Transverse colon (tissue), 3 donors: ENCODE results near the gene RRP12.
A peak's percentile ranks its signal among the peaks of the same experiment; 100 is the strongest.

Experiments
- POLR2A ChIP-seq: fragments of 450-650 bp; IDR thresholded peaks from one replicate; pipeline ENCODE4 v1.6.1; 2016; ENCODE audit warnings: antibody characterized with exemption, mild to moderate bottlenecking, moderate library complexity
- TF ChIP-seq, protein P1 (sequence below), 5 experiments: fragments of 200-600 bp in 3 of 5; fragments of 450-650 bp in 2 of 5; sonication (generic) in 3 of 5; IDR thresholded peaks; 1 replicate in 2 of 5; 2 replicates in 3 of 5; pipeline ENCODE4 v1.5.1; 2016 to 2017; ENCODE audit warnings: antibody characterized with exemption in 5 of 5, inconsistent platforms in 3 of 5, mild to moderate bottlenecking in 2 of 5, moderate library complexity in 1 of 5

- TF ChIP-seq, protein P1, sequence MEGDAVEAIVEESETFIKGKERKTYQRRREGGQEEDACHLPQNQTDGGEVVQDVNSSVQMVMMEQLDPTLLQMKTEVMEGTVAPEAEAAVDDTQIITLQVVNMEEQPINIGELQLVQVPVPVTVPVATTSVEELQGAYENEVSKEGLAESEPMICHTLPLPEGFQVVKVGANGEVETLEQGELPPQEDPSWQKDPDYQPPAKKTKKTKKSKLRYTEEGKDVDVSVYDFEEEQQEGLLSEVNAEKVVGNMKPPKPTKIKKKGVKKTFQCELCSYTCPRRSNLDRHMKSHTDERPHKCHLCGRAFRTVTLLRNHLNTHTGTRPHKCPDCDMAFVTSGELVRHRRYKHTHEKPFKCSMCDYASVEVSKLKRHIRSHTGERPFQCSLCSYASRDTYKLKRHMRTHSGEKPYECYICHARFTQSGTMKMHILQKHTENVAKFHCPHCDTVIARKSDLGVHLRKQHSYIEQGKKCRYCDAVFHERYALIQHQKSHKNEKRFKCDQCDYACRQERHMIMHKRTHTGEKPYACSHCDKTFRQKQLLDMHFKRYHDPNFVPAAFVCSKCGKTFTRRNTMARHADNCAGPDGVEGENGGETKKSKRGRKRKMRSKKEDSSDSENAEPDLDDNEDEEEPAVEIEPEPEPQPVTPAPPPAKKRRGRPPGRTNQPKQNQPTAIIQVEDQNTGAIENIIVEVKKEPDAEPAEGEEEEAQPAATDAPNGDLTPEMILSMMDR (IDR thresholded peaks at IDR 0.05): no peak
- TF ChIP-seq POLR2A: peak; percentile 76
Observed at GRCh38 chr10:97333601-97334369, 67.4 kb downstream of the RRP12 start.
